Esophagus muscularis mucosa (tissue), 4 donors: Measurements from ENCODE around the gene CEBPE. TPM values are rescaled to one million over a fixed set of nuclear protein-coding genes. Genes with fewer than 3 reads are reported as not detected.

Experiments
- DNase-seq: peaks from one replicate; pipeline ENCODE4 v3.0.0-alpha.2; 2017; ENCODE audit errors: extremely low spot score
- H3K27ac ChIP-seq, 4 donors: fragments of 200-600 bp; sonication (generic); replicated peaks in 1 of 4; 1 replicate in 3 of 4; 2 replicates in 1 of 4; pipeline ENCODE4 v1.5.1; 2016 to 2019; ENCODE audit warnings: mild to moderate bottlenecking in 1 of 4
- H3K27me3 ChIP-seq, 4 donors: fragments of 200-600 bp; sonication (generic); one replicate each; pipeline versions ENCODE4 v1.5.1 to v1.6.0; 2016 to 2019
- H3K36me3 ChIP-seq, 4 donors: fragments of 200-600 bp; sonication (generic); one replicate each; pipeline ENCODE4 v1.5.1; 2016 to 2019
- H3K4me1 ChIP-seq, 4 donors: fragments of 200-600 bp; sonication (generic); one replicate each; pipeline ENCODE4 v1.5.1; 2016 to 2019
- H3K4me3 ChIP-seq, 4 donors: fragments of 200-600 bp; sonication (generic); 1 replicate in 2 of 4; 2 replicates in 2 of 4; pipeline ENCODE4 v1.5.1; 2016 to 2019; ENCODE audit warnings: mild to moderate bottlenecking in 4 of 4, moderate library complexity in 1 of 4
- H3K9me3 ChIP-seq, 4 donors: fragments of 200-600 bp; sonication (generic); 1 replicate in 3 of 4; 2 replicates in 1 of 4; pipeline ENCODE4 v1.5.1; 2016 to 2019
- CTCF ChIP-seq, 3 experiments: fragments of 200-600 bp in 2 of 3; fragments of 450-650 bp in 1 of 3; sonication (generic) in 2 of 3; IDR thresholded peaks; one replicate each; pipeline ENCODE4 v1.5.1; 2017 to 2019; ENCODE audit warnings: antibody characterized with exemption in 3 of 3, mild to moderate bottlenecking in 2 of 3, moderate library complexity in 1 of 3
- EP300 ChIP-seq: sonication (generic); formaldehyde crosslinking; IDR thresholded peaks from one replicate; pipeline ENCODE4 v1.6.1; 2017; ENCODE audit warnings: antibody characterized with exemption
- POLR2A ChIP-seq: fragments of 450-650 bp; IDR thresholded peaks from one replicate; pipeline ENCODE4 v1.6.1; 2017; ENCODE audit warnings: antibody characterized with exemption, moderate library complexity, mild to moderate bottlenecking, low read depth
- POLR2AphosphoS5 ChIP-seq, 2 donors: sonication (generic); formaldehyde crosslinking; IDR thresholded peaks; one replicate each; pipeline ENCODE4 v1.6.1; 2017; ENCODE audit warnings: antibody characterized with exemption in 2 of 2
- WGBS: methylation state at CpG from one replicate; pipeline ENCODE4 v1.1.5; 2018; 5-methylcytosine and 5-hydroxymethylcytosine counted together
- intact Hi-C: fragments of 100-400 bp; cut with DNase I; formaldehyde crosslinking; loops from one replicate; pipeline ENCODE4 v1.15.1; 2023
- total RNA-seq, 4 donors: library from RNA; depleted of rRNA; stranded (reverse); fragments of >200 nt; gene quantifications; one replicate each; pipeline versions ENCODE4 v1.1.0 to v1.2.1, GENCODE V29; 2016

The CEBPE gene
- total RNA-seq, 4 donors from 2014 or later = 0.57 TPM; not detected in 3

GRCh38 chr14:23079716-23080115 lies 39.3 kb downstream of the CEBPE start:
- 83% methylated on average over 2 of the region's 2 CpGs for WGBS
- Histone ChIP-seq H3K4me3 (no peak overlapping the region), H3K27ac (peak overlapping the region; percentile 43 to 64 (median 62)), H3K27me3 (no peaks in the 10 kb centered on the region), H3K9me3 (no peaks in the 10 kb centered on the region), H3K36me3 (peaks cover 89 to 100% (median 98%) of the 10 kb centered on the region in 4 donors), H3K4me1 (peaks cover 14 to 42% (median 36%) of the 10 kb centered on the region in 4 donors)
- no peak for DNase-seq
- intact Hi-C loops = no loop called here
- TF ChIP-seq EP300 (no peak), CTCF (IDR thresholded peaks at IDR 0.05) (no peak), POLR2AphosphoS5 (IDR thresholded peaks at IDR 0.05) (no peak), POLR2A (no peak)

GRCh38 chr14:23078692-23079116 lies 40.4 kb downstream of the CEBPE start:
- Histone ChIP-seq H3K27me3 (no peaks in the 10 kb centered on the region), H3K4me1 (peaks cover 14 to 42% (median 36%) of the 10 kb centered on the region in 4 donors), H3K9me3 (no peaks in the 10 kb centered on the region), H3K36me3 (peaks cover 90 to 100% (median 99%) of the 10 kb centered on the region in 4 donors), H3K27ac (peak overlapping the region; percentile 58 to 64 (median 62)), H3K4me3 (no peak overlapping the region)
- TF ChIP-seq POLR2AphosphoS5 (IDR thresholded peaks at IDR 0.05) (peak; percentile 69 to 79), CTCF (IDR thresholded peaks at IDR 0.05) (no peak)
- DNase-seq = no peak
- 9% methylated on average over 2 of the region's 2 CpGs for WGBS
- intact Hi-C loops = no loop called here

- Histone ChIP-seq H3K4me3 (no peak overlapping the region), H3K36me3 (peaks cover 88 to 100% (median 99%) of the 10 kb centered on the region in 4 donors), H3K9me3 (no peaks in the 10 kb centered on the region), H3K4me1 (peaks cover 17 to 47% (median 38%) of the 10 kb centered on the region in 4 donors), H3K27ac (peak overlapping the region; percentile 58 to 64 (median 62)), H3K27me3 (no peaks in the 10 kb centered on the region)
- WGBS = 76% methylated on average over 5 of the region's 5 CpGs
- no peak for TF ChIP-seq CTCF (IDR thresholded peaks at IDR 0.05)
- TF ChIP-seq POLR2A = no peak
- TF ChIP-seq POLR2AphosphoS5 (IDR thresholded peaks at IDR 0.05) = no peak
- no peak for TF ChIP-seq EP300
- DNase-seq = no peak
- intact Hi-C loops = no loop called here
Measured at GRCh38 chr14:23077962-23078361, 41.1 kb downstream of the CEBPE start.

GRCh38 chr14:23076785-23077408 lies 42.2 kb downstream of the CEBPE start:
- TF ChIP-seq CTCF (IDR thresholded peaks at IDR 0.05) = peak; percentile 39 to 62 (median 49)
- TF ChIP-seq POLR2A = no peak
- Histone ChIP-seq H3K4me1 (peaks cover 28 to 58% (median 48%) of the 10 kb centered on the region in 4 donors), H3K27ac (peak overlapping the region in 3 of 4 donors; percentile 20 to 63 (median 32)), H3K4me3 (no peak overlapping the region), H3K27me3 (no peaks in the 10 kb centered on the region), H3K36me3 (peaks cover 81 to 97% (median 95%) of the 10 kb centered on the region in 4 donors), H3K9me3 (no peaks in the 10 kb centered on the region)
- WGBS = 62% methylated on average over 5 of the region's 5 CpGs
- intact Hi-C loops = no loop called here
- DNase-seq = no peak

DNA sequence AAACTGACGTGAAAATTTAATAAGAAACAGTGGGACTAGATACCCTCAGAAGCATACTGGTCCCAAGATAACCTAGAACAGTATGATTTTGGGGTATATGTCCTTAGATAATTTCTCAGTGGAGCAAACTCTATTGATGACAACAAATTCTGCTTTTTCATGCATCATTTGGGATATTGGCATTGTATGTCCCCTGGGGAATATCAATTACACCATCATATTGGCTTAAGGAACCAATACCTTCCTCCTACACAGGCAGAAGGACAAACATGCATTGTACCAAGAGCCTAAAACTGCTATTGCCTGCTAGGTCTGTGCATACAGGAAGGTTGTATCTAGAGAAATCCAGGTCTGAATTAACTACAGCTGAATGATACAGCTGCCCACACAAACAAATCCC lies 44.1 kb downstream of the CEBPE start:
- Histone ChIP-seq H3K27ac (no peak overlapping the region), H3K4me1 (peaks cover 43 to 75% (median 66%) of the 10 kb centered on the region in 4 donors), H3K36me3 (peaks cover 61 to 77% (median 75%) of the 10 kb centered on the region in 4 donors), H3K4me3 (no peak overlapping the region), H3K27me3 (no peaks in the 10 kb centered on the region), H3K9me3 (no peaks in the 10 kb centered on the region)
- no peak for DNase-seq
- 96% methylated on average over 1 of the region's 1 CpG for WGBS
- TF ChIP-seq POLR2A = no peak
- TF ChIP-seq EP300 = no peak
- TF ChIP-seq CTCF (IDR thresholded peaks at IDR 0.05) = no peak
- no peak for TF ChIP-seq POLR2AphosphoS5 (IDR thresholded peaks at IDR 0.05)
- intact Hi-C loops = no loop called here
